Prostate gland (tissue), 2 donors: ENCODE data around the gene IMPA2. TPM values are rescaled to one million over a fixed set of nuclear protein-coding genes. Genes with fewer than 3 reads are reported as not detected.

Source experiments
- DNase-seq: peaks from one replicate; pipeline ENCODE4 v3.0.0-alpha.2; 2019; ENCODE audit warnings: low spot score
- H3K27ac ChIP-seq, 2 donors: fragments of 200-600 bp; sonication (generic); 2 replicates each; pipeline ENCODE4 v1.5.1; 2017 to 2019
- H3K27me3 ChIP-seq: fragments of 200-600 bp; sonication (generic); replicated peaks from 2 replicates; pipeline ENCODE4 v1.5.1; 2019; ENCODE audit not compliant: insufficient read depth
- H3K36me3 ChIP-seq, 2 donors: fragments of 200-600 bp; sonication (generic); 1 replicate in 1 of 2; 2 replicates in 1 of 2; pipeline versions ENCODE4 v1.5.1 to v1.8.1; 2017 to 2019
- H3K4me1 ChIP-seq: fragments of 200-600 bp; sonication (generic); replicated peaks from 2 replicates; pipeline ENCODE4 v1.5.1; 2019
- H3K4me3 ChIP-seq, 2 donors: fragments of 200-600 bp; sonication (generic); 2 replicates each; pipeline ENCODE4 v1.5.1; 2017 to 2019
- H3K9me3 ChIP-seq: fragments of 200-600 bp; sonication (generic); 2 replicates; pipeline ENCODE4 v1.5.1; 2017
- POLR2A ChIP-seq: fragments of 450-650 bp; IDR thresholded peaks from one replicate; pipeline ENCODE4 v1.6.1; 2016; ENCODE audit warnings: antibody characterized with exemption, mild to moderate bottlenecking
- POLR2AphosphoS5 ChIP-seq: sonication (generic); formaldehyde crosslinking; IDR thresholded peaks from one replicate; pipeline ENCODE4 v1.6.1; 2017; ENCODE audit warnings: antibody characterized with exemption
- WGBS: methylation state at CpG from one replicate; pipeline ENCODE4 v1.1.5; 2018; 5-methylcytosine and 5-hydroxymethylcytosine counted together
- intact Hi-C: fragments of 100-400 bp; cut with DNase I; formaldehyde crosslinking; loops from one replicate; pipeline ENCODE4 v1.14.2; 2022
- total RNA-seq, 2 donors: library from RNA; depleted of rRNA; stranded (reverse); fragments of >200 nt; gene quantifications; one replicate each; pipeline ENCODE4 v1.1.0, GENCODE V29; 2016
- TF ChIP-seq, protein P1 (sequence below), 4 experiments: fragments of 200-600 bp in 2 of 4; fragments of 450-650 bp in 2 of 4; sonication (generic) in 2 of 4; IDR thresholded peaks; 1 replicate in 3 of 4; 2 replicates in 1 of 4; pipeline ENCODE4 v1.5.1; 2016 to 2019; ENCODE audit warnings: antibody characterized with exemption in 4 of 4, mild to moderate bottlenecking in 2 of 4, moderate library complexity in 2 of 4

IMPA2 gene
- total RNA-seq, 2 donors from 2014 or later: 16.6 to 17.9 TPM

DNA sequence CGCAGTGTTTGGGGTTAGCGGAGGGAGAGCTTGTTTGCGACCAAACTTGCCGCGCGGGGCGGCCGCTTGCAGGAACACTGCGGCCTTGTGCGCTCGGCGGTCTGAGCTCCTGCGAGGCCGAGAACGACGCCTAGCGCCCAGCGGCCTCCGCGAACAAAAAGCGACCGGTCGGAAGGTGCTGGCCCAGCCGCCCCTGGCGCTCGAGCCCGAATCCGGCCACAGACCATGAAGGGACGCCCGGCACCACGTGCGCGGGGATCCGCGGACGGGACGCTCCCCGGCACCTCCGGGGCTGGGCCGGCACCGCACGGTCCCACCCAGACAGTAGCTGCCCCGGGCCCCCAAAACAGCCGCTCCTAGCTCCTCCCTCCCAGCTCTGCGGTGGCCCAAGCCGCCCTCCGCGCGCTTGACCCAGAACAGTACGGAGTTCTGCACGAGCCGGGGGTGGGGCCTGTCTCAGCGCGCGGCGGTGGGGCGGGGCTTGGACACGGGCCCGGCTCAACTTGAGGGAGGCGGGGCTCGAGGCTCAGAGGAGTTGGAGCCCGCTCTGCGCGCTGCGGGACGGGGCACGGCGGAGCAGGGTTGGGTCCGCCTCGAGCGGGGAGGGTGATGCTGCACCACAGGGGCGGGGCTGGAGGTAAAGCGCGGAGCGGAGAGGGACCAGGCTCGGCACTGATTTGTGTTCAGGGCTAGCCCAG is 664 bp upstream of the IMPA2 start:
- intact Hi-C loops: loop anchor here (2.0 kb wide), 2 partner anchors 32 to 72 kb away; partner anchors contain the start of gene MPPE1
- Histone ChIP-seq H3K36me3 (no peaks in the 10 kb centered on the region), H3K9me3 (no peaks in the 10 kb centered on the region), H3K27me3 (no peaks in the 10 kb centered on the region), H3K4me3 (peak overlapping the region; percentile 71 to 86), H3K27ac (peak overlapping the region; percentile 90 to 95), H3K4me1 (peaks cover 4% of the 10 kb centered on the region)
- DNase-seq: peak; percentile 99
- under 1% methylated on average over 44 of the region's 76 CpGs for WGBS
- TF ChIP-seq, protein P1, sequence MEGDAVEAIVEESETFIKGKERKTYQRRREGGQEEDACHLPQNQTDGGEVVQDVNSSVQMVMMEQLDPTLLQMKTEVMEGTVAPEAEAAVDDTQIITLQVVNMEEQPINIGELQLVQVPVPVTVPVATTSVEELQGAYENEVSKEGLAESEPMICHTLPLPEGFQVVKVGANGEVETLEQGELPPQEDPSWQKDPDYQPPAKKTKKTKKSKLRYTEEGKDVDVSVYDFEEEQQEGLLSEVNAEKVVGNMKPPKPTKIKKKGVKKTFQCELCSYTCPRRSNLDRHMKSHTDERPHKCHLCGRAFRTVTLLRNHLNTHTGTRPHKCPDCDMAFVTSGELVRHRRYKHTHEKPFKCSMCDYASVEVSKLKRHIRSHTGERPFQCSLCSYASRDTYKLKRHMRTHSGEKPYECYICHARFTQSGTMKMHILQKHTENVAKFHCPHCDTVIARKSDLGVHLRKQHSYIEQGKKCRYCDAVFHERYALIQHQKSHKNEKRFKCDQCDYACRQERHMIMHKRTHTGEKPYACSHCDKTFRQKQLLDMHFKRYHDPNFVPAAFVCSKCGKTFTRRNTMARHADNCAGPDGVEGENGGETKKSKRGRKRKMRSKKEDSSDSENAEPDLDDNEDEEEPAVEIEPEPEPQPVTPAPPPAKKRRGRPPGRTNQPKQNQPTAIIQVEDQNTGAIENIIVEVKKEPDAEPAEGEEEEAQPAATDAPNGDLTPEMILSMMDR (IDR thresholded peaks at IDR 0.05): peak in 1 of 4 experiments; percentile 20
- TF ChIP-seq POLR2A (peak; percentile 81), POLR2AphosphoS5 (peak; percentile 85)

DNA sequence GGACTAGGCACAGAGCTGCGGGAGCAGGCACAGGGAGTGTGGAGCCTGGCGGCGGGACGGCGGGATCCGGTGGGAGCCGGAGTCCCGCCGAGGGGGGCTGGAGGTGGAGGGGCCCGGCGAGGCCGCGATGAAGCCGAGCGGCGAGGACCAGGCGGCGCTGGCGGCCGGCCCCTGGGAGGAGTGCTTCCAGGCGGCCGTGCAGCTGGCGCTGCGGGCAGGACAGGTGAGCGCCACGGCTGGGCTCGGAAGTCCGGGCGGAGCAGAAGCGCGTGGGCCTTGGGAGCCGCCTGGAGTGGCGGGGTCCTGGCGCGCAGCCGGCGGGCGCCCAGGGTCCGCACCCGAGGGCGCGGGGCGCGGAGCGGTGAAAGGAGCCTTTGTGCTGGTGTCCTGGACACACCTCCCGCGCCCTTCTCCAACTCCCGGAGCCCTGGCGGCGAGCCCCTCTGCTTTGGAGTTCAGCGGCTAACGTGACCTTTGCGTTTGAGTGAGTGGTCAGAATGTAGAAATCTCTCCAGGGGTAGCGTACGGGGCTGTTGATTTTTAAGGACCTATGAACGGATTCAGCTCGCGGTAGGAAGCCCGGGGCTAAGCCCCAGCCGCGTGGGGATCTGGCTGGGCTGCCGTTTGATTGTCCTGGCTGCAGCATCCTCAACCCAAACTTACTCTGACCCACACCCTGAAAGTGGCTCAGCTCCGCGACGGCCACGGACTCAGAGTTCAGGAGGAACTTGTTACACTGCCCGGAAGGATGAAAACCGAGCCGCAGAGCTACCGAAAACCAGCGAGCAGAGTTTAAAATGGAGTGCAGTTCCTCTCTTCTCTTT is 448 bp downstream of the IMPA2 start:
- TF ChIP-seq POLR2A (peak; percentile 79), POLR2AphosphoS5 (no peak)
- TF ChIP-seq, protein P1 (IDR thresholded peaks at IDR 0.05): peak in 1 of 4 experiments; percentile 1
- H3K9me3 ChIP-seq: no peaks in the 10 kb centered on the region
- peaks cover 4% of the 10 kb centered on the region for H3K4me1 ChIP-seq
- DNase-seq: peak; percentile 25
- H3K36me3 ChIP-seq: no peaks in the 10 kb centered on the region
- peak overlapping the region; percentile 71 to 86 for H3K4me3 ChIP-seq
- H3K27me3 ChIP-seq: no peaks in the 10 kb centered on the region
- H3K27ac ChIP-seq: peak overlapping the region; percentile 90 to 95
- intact Hi-C loops: loop anchor here (2.0 kb wide), 2 partner anchors 33 to 73 kb away; partner anchors contain the start of gene MPPE1
- under 1% methylated on average over 70 of the region's 71 CpGs for WGBS

DNA sequence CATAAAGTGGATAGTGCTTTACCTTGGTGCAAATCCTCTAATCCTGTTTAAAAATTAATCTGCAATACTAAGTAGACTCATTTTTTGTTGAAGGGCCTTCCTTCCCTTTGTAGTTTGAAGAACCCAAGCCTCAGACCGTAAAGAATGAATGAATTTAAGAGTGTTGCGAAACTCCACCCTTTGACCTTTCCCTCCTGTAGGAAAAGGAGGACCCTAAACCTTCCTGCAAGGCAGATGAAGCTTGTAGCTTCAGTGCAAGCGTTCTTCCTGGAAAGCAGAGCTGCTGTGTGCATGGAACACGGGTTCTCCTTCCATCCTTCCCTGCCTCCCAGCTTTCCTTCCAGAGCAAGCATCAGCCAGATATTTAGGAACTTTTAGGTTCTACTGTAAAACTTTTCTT is 1.7 kb downstream of the IMPA2 start:
- Histone ChIP-seq H3K9me3 (no peaks in the 10 kb centered on the region), H3K27me3 (no peaks in the 10 kb centered on the region), H3K36me3 (no peaks in the 10 kb centered on the region), H3K4me3 (no peak overlapping the region), H3K4me1 (peaks cover 4% of the 10 kb centered on the region), H3K27ac (no peak overlapping the region)
- intact Hi-C loops: no loop called here
- no peak for TF ChIP-seq POLR2A
- TF ChIP-seq, protein P1 (IDR thresholded peaks at IDR 0.05): no peak
- TF ChIP-seq POLR2AphosphoS5: no peak
- no peak for DNase-seq
- 83% methylated on average over 4 of the region's 4 CpGs for WGBS

DNA sequence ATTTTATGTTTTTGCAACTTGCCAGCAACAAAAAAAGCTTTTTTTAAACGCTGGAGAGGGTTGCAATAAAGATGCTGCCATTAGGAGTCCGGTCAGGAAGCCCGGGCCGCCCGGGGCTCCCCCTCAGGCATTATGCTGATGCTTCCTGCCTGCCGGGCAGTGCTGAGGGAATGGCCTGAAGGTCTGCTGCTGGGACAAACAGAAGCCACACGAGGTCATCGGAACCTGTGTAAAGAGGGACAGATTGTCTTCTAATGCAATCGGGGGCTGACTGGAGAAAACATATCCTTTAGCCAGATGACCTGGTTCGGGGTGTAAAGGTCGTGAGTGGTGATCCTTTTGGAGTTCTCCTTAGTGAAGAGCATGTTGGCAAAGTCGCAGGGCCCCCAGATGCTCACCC is 2.3 kb downstream of the IMPA2 start:
- DNase-seq: no peak
- H3K27me3 ChIP-seq: no peaks in the 10 kb centered on the region
- 79% methylated on average over 12 of the region's 12 CpGs for WGBS
- H3K27ac ChIP-seq: no peak overlapping the region
- H3K4me1 ChIP-seq: peaks cover 4% of the 10 kb centered on the region
- H3K36me3 ChIP-seq: no peaks in the 10 kb centered on the region
- TF ChIP-seq, protein P1 (IDR thresholded peaks at IDR 0.05): no peak
- no peak for TF ChIP-seq POLR2A
- no peak for TF ChIP-seq POLR2AphosphoS5
- no peak overlapping the region for H3K4me3 ChIP-seq
- intact Hi-C loops: no loop called here
- no peaks in the 10 kb centered on the region for H3K9me3 ChIP-seq
